IgD-negative memory B cell (primary cell): ENCODE results near the gene PSAP. TPM values are rescaled to one million over a fixed set of nuclear protein-coding genes. Genes with fewer than 3 reads are reported as not detected.
A peak's percentile ranks its signal among the peaks of the same experiment; 100 is the strongest.

Experiments used
- H3K27ac Mint-ChIP-seq, 3 donors: one replicate each; pipeline ENCODE4 v1.8.0; 2020 to 2022; ENCODE audit warnings: mild to moderate bottlenecking in 3 of 3, mixed read lengths in 3 of 3, moderate library complexity in 1 of 3
- H3K27me3 Mint-ChIP-seq: one replicate; pipeline ENCODE4 v1.8.0; 2021; ENCODE audit warnings: mixed read lengths
- H3K36me3 Mint-ChIP-seq: one replicate; pipeline ENCODE4 v1.8.0; 2020; ENCODE audit warnings: mild to moderate bottlenecking, mixed read lengths
- H3K4me1 Mint-ChIP-seq, 3 donors: one replicate each; pipeline ENCODE4 v1.8.0; 2020 to 2022; ENCODE audit warnings: mixed read lengths in 3 of 3, mild to moderate bottlenecking in 1 of 3
- H3K4me3 Mint-ChIP-seq, 4 donors: one replicate each; pipeline ENCODE4 v1.8.0; 2020 to 2022; ENCODE audit warnings: mild to moderate bottlenecking in 4 of 4, mixed read lengths in 4 of 4, moderate library complexity in 3 of 4
- H3K9me3 Mint-ChIP-seq, 3 donors: one replicate each; pipeline ENCODE4 v1.8.0; 2020 to 2021; ENCODE audit warnings: mixed read lengths in 3 of 3, mild to moderate bottlenecking in 1 of 3
- polyA plus RNA-seq: library from polyadenylated mRNA; unstranded; fragments of 300-500 nt; fragmentation: Illumina TruSeq; gene quantifications from one replicate; pipeline ENCODE4 v1.2.3, GENCODE V29; 2021

The PSAP gene
- polyA plus RNA-seq, 1 donor from 2014 or later, result 625 TPM

GRCh38 chr10:71788954-71789353, 62.1 kb downstream of the PSAP start:
- H3K4me3 Mint-ChIP-seq, result no peak overlapping the region
- no peaks in the 10 kb centered on the region for H3K9me3 Mint-ChIP-seq
- H3K27me3 Mint-ChIP-seq, result peaks cover 5% of the 10 kb centered on the region
- peaks cover 8 to 12% (median 10%) of the 10 kb centered on the region in 3 donors for H3K4me1 Mint-ChIP-seq
- peaks cover 2% of the 10 kb centered on the region for H3K36me3 Mint-ChIP-seq
- H3K27ac Mint-ChIP-seq, result no peak overlapping the region

GRCh38 chr10:71784679-71785272, 66.3 kb downstream of the PSAP start:
- peaks cover 0 to 10% (median 4%) of the 10 kb centered on the region in 3 donors for H3K4me1 Mint-ChIP-seq
- no peaks in the 10 kb centered on the region for H3K9me3 Mint-ChIP-seq
- peaks cover 1% of the 10 kb centered on the region for H3K27me3 Mint-ChIP-seq
- H3K27ac Mint-ChIP-seq, result peak overlapping the region in 1 of 3 donors; percentile 19
- no peak overlapping the region for H3K4me3 Mint-ChIP-seq
- H3K36me3 Mint-ChIP-seq, result no peaks in the 10 kb centered on the region

DNA sequence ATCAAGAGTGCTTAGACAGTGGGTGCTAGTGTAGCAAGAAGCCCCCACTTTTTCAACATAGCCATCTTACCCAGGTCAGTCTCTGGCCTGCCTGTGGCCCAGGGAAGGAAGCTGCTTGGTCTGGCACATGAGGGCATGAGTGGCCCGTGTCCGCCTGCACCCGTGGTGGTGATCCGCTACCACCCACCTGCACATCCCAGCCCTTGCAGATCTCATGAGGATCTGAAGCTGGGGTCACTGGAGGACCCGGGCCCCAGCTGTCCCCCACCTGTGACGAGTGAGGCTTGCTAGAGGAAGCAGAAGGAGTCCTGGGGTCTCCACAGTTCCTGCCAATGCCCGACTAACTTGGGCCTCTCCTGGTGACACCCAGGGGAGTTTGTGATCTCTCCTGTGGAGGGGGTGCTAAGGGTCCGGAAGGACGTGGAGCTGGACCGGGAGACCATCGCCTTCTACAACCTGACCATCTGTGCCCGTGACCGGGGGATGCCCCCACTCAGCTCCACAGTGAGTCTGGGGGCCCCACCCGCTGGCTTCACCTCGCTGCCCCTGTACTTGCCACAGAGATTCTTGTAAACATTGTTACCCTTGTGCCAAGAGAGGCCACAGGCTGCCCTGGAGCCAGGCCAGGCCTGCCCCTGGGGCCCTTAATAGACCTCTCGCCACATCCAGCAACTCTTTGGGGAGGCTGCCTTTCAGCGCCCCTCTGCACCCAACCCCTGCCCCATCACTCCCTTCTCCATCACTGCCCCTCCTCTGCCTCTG, 67.0 kb downstream of the PSAP start:
- H3K27ac Mint-ChIP-seq, result peak overlapping the region in 1 of 3 donors; percentile 19
- peaks cover 1% of the 10 kb centered on the region for H3K27me3 Mint-ChIP-seq
- H3K36me3 Mint-ChIP-seq, result no peaks in the 10 kb centered on the region
- peaks cover 0 to 9% (median 0%) of the 10 kb centered on the region in 3 donors for H3K4me1 Mint-ChIP-seq
- no peak overlapping the region for H3K4me3 Mint-ChIP-seq
- H3K9me3 Mint-ChIP-seq, result no peaks in the 10 kb centered on the region

DNA sequence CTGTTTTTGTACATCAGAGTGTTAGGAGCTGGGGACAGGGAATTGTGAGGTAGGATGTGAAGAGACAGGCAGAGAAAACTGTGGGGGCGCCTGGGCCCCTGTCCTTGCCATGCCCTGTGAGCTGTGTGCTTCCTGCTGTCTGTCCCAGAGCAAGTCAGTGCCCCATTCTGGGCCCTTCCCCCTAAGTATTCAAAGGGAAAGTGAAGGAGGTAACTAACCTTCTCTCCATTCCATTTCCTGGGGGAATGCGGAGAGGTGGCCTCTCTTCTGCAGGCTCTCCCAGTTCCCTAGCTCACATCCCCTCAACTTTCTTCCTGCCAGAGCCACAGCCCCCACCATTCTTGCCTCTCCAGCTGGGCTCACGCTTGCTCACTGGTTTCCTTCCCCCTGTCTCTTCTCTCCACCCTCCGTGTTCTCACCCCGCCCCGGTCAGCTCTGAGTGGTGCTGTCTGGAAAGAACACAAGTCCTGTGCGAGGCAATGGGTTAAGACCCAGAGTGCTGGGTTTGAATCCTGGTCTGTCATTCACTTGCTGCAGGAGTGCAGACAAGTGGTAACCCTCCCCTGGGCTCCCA, 68.0 kb downstream of the PSAP start:
- Mint-ChIP-seq H3K9me3 (no peaks in the 10 kb centered on the region), H3K27ac (no peak overlapping the region)

GRCh38 chr10:71782221-71782916, 68.7 kb downstream of the PSAP start:
- Mint-ChIP-seq H3K36me3 (no peaks in the 10 kb centered on the region), H3K4me1 (peaks cover 0 to 9% (median 0%) of the 10 kb centered on the region in 3 donors), H3K9me3 (no peaks in the 10 kb centered on the region), H3K27ac (no peak overlapping the region), H3K27me3 (no peaks in the 10 kb centered on the region), H3K4me3 (no peak overlapping the region)

More for the DNA sequence above, 68.0 kb downstream of the PSAP start:
- H3K36me3 Mint-ChIP-seq, result no peaks in the 10 kb centered on the region
- peak overlapping the region in 1 of 4 donors; percentile 26 for H3K4me3 Mint-ChIP-seq
- no peaks in the 10 kb centered on the region for H3K27me3 Mint-ChIP-seq
- peaks cover 0 to 9% (median 0%) of the 10 kb centered on the region in 3 donors for H3K4me1 Mint-ChIP-seq

- H3K4me1 Mint-ChIP-seq, result peaks cover 9 to 14% (median 11%) of the 10 kb centered on the region in 3 donors
- no peak overlapping the region for H3K27ac Mint-ChIP-seq
- H3K27me3 Mint-ChIP-seq, result no peaks in the 10 kb centered on the region
- H3K9me3 Mint-ChIP-seq, result no peaks in the 10 kb centered on the region
- no peaks in the 10 kb centered on the region for H3K36me3 Mint-ChIP-seq
- H3K4me3 Mint-ChIP-seq, result no peak overlapping the region
Observed at GRCh38 chr10:71780719-71781118, 70.3 kb downstream of the PSAP start.

DNA sequence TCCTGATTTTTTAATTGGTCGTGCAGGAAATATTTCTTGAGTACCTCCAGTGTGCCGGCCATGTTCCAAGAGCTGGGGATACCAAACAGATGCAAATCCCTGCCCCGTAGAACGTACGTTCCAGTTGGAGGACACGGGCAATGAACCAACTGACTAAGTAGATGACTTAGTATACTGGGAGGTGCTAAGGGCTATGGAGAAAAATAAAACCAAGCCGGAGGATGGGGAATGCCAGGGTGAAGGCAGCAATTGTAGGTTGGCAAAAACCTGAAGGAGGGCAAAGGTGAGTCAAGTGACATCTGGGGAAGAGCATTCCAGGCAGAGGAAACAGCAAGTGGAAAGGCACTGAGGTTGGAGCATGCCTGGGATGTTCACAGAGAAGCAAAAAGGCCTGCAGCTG, 70.9 kb downstream of the PSAP start:
- Mint-ChIP-seq H3K4me1 (peaks cover 15 to 20% (median 17%) of the 10 kb centered on the region in 3 donors), H3K4me3 (no peak overlapping the region)

DNA sequence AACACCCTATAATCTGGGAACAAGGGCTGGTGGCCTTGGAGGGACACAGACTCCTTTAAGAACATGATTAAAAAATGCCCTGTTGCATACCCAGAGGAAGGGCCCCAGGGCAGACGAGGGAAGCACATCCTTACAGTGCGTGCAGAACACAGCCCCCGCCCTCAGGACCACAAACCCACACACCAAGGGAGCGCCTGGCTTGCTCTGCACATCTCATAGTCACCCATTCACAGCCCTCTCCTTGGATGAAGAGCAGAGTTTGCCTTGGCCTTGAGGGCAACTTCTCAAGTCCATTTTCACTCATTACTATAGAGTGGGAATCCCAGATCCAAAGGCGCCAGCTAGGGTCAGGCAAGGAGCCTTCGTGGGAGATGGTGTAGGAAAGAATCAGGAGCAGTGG, 71.4 kb downstream of the PSAP start:
- no peak overlapping the region for H3K4me3 Mint-ChIP-seq
- no peaks in the 10 kb centered on the region for H3K9me3 Mint-ChIP-seq
- H3K27ac Mint-ChIP-seq, result no peak overlapping the region
- no peaks in the 10 kb centered on the region for H3K36me3 Mint-ChIP-seq
- no peaks in the 10 kb centered on the region for H3K27me3 Mint-ChIP-seq
- H3K4me1 Mint-ChIP-seq, result peaks cover 16 to 22% (median 20%) of the 10 kb centered on the region in 3 donors

More for the DNA sequence above, 70.9 kb downstream of the PSAP start:
- H3K36me3 Mint-ChIP-seq, result no peaks in the 10 kb centered on the region
- H3K27ac Mint-ChIP-seq, result no peak overlapping the region
- no peaks in the 10 kb centered on the region for H3K9me3 Mint-ChIP-seq
- H3K27me3 Mint-ChIP-seq, result no peaks in the 10 kb centered on the region

- Mint-ChIP-seq H3K27ac (no peak overlapping the region), H3K9me3 (no peaks in the 10 kb centered on the region), H3K36me3 (no peaks in the 10 kb centered on the region), H3K4me1 (peaks cover 26 to 30% (median 28%) of the 10 kb centered on the region in 3 donors), H3K4me3 (peak overlapping the region in 1 of 4 donors; percentile 45), H3K27me3 (no peaks in the 10 kb centered on the region)
Observed at GRCh38 chr10:71778071-71778825, 72.8 kb downstream of the PSAP start.

GRCh38 chr10:71777213-71777985, 73.7 kb downstream of the PSAP start:
- Mint-ChIP-seq H3K9me3 (no peaks in the 10 kb centered on the region), H3K4me1 (peaks cover 27 to 30% (median 30%) of the 10 kb centered on the region in 3 donors), H3K36me3 (no peaks in the 10 kb centered on the region), H3K4me3 (peak overlapping the region in 2 of 4 donors; percentile 23 to 74), H3K27ac (peak overlapping the region in 1 of 3 donors; percentile 13), H3K27me3 (no peaks in the 10 kb centered on the region)

DNA sequence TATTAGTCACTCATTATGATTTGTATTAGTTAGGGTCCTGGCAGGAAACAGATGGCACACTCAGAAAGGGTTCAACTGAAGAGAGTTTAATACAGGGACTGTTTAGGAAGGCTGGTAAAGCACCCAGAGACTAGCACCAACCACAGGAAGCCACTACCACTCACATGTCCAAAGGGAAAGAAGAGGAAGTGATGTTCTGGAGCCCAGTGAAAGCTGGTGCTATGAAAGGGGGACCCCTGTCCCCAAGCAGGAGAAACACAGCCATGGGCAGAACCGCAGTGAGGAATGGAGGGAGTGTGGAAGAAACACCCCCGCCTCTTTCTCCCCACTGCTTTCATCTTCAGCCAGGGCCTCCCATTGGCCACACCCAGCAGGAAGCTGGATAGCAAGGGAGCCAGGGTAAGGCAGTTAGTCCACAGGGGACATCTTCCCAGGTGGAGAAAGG, 74.5 kb downstream of the PSAP start:
- Mint-ChIP-seq H3K27me3 (no peaks in the 10 kb centered on the region), H3K4me1 (peaks cover 34 to 38% (median 35%) of the 10 kb centered on the region in 3 donors), H3K27ac (peak overlapping the region in 2 of 3 donors; percentile 3 to 86), H3K36me3 (no peaks in the 10 kb centered on the region), H3K4me3 (peak overlapping the region in 1 of 4 donors; percentile 68), H3K9me3 (no peaks in the 10 kb centered on the region)

DNA sequence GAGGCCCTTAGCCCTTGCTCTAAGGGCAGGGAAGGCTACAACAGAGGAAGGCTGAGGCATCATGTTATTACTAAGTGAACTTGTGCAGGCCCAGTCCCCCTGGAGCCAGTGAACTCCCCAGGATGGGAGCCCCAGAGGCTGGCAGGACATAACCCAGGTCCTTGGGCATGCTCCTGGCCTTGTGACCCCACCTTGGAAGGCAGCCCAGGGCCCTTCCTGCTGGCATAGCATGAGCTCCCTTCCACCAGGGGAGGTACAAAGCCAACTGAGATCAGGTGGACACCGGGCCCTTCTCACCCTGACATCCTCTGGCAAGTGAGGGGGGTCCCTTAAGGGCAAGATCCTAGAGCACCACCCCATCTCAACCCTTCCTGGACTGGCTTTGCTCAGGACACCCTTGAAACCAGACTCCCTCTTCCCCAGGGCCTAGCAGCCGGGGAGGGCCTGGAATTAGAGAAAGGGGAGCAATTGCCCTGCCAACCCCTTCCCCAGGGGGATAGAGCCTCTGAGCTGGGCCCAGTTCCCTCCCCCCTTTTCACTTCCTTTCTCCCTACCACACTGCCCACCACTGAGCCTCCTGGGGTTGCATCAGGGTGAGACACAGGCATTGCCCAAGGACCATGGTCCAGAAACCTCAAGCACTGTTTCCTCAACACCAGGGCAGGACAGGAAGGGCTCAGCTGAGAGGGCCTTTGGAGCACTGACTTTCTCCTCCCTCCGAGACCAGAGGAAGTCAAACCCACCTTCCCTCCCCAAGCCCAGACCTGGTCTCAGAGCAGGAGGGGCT, 75.9 kb downstream of the PSAP start:
- Mint-ChIP-seq H3K27me3 (no peaks in the 10 kb centered on the region), H3K36me3 (peaks cover under 1% of the 10 kb centered on the region), H3K4me1 (peaks cover 38 to 47% (median 41%) of the 10 kb centered on the region in 3 donors), H3K4me3 (peak overlapping the region; percentile 59 to 88 (median 77)), H3K27ac (peak overlapping the region in 2 of 3 donors; percentile 63 to 86), H3K9me3 (no peaks in the 10 kb centered on the region)
